Panc1 (cell line): ENCODE data around the gene JPH2. TPM values are rescaled to one million over a fixed set of nuclear protein-coding genes. Genes with fewer than 3 reads are reported as not detected.
A peak's percentile ranks its signal among the peaks of the same experiment; 100 is the strongest.

Source experiments
- ATAC-seq: fragments of 200-7000 bp; cut with Tn5 transposase; 2 replicates; pipeline ENCODE4 v1.9.1; 2020; ENCODE audit warnings: mild to moderate bottlenecking, moderate library complexity
- BruUV-seq: library from RNA; stranded (reverse); fragments of 400-500 nt; replicated peaks from 2 replicates; lab custom pipeline; 2021; lab: Mats Ljungman, UMichigan
- CTCF ChIA-PET: fragments of 300-600 bp; sonication (Branson Sonifier 250); formaldehyde crosslinking; loops from one replicate; lab custom pipeline; 2022; ENCODE audit warnings: antibody characterized with exemption; lab: Charles Lee
- POLR2A ChIA-PET: fragments of 300-600 bp; sonication (Branson Sonifier 250); formaldehyde crosslinking; loops from one replicate; lab custom pipeline; 2022; ENCODE audit warnings: antibody characterized with exemption; lab: Charles Lee
- DNase-seq: peaks from one replicate; pipeline ENCODE4 v3.0.0-alpha.2; 2010; ENCODE audit warnings: low read depth, low spot score
- H3K27ac ChIP-seq: 2 replicates; pipeline ENCODE4 v1.5.1; 2011; ENCODE audit warnings: mild to moderate bottlenecking, low read length, inconsistent platforms
- H3K27me3 ChIP-seq: fragments of 200-500 bp; sonication (Bioruptor generic); 2 replicates; pipeline ENCODE4 v1.6.0; 2014; ENCODE audit warnings: low read length, inconsistent platforms; ENCODE audit not compliant: control insufficient read depth, insufficient read depth
- H3K36me3 ChIP-seq: fragments of 200-500 bp; sonication (Bioruptor generic); 2 replicates; pipeline ENCODE4 v1.5.1; 2014; ENCODE audit warnings: inconsistent platforms, mild to moderate bottlenecking, low read length, moderate library complexity; ENCODE audit not compliant: control insufficient read depth, insufficient read depth
- H3K4me1 ChIP-seq: 2 replicates; pipeline ENCODE4 v1.5.1; 2011; ENCODE audit warnings: inconsistent platforms, mild to moderate bottlenecking, low read length, moderate library complexity; ENCODE audit not compliant: control insufficient read depth, insufficient read depth
- H3K4me3 ChIP-seq, 2 experiments: 2 replicates each; pipeline ENCODE4 v1.5.1; 2011 to 2012; ENCODE audit warnings: low read depth in 2 of 2, low read length in 2 of 2, mild to moderate bottlenecking in 2 of 2, inconsistent platforms in 1 of 2, moderate library complexity in 1 of 2
- H3K9me3 ChIP-seq: fragments of 200-500 bp; sonication (Bioruptor generic); 2 replicates; pipeline ENCODE4 v1.5.1; 2014; ENCODE audit warnings: low read depth, mild to moderate bottlenecking, inconsistent platforms, low read length, moderate library complexity; ENCODE audit not compliant: control insufficient read depth, insufficient read depth
- POLR2AphosphoS5 ChIP-seq: IDR thresholded peaks from 2 replicates; pipeline ENCODE4 v1.6.1; 2012; ENCODE audit warnings: mild to moderate bottlenecking, low read depth, low read length, moderate library complexity
- REST ChIP-seq, 2 experiments: IDR thresholded peaks; 2 replicates each; pipeline ENCODE4 v1.6.1; 2011 to 2012; ENCODE audit warnings: low read depth in 2 of 2, control low read depth in 1 of 2, low read length in 1 of 2, mild to moderate bottlenecking in 1 of 2, moderate library complexity in 1 of 2; ENCODE audit not compliant: insufficient read depth in 1 of 2
- SIN3A ChIP-seq: IDR thresholded peaks from 2 replicates; pipeline ENCODE4 v1.6.1; 2012; ENCODE audit warnings: low read depth, mild to moderate bottlenecking, low read length, moderate library complexity, borderline replicate concordance; ENCODE audit not compliant: insufficient read depth
- TCF7L2 ChIP-seq: IDR thresholded peaks from 2 replicates; pipeline ENCODE4 v1.6.1; 2011; ENCODE audit warnings: mild to moderate bottlenecking, low read depth, low read length, inconsistent platforms
- in situ Hi-C: cut with HindIII; loops from 2 replicates; pipeline ENCODE4 v1.10.0; 2016; ENCODE audit warnings: low sequenced_read_pairs, low pct_unique_long_range_greater_than_20kb
- intact Hi-C: fragments of 100-400 bp; cut with micrococcal nuclease; formaldehyde crosslinking; loops from one replicate; pipeline ENCODE4 v1.10.0; 2022; ENCODE audit not compliant: unreplicated experiment
- total RNA-seq: library from RNA; stranded (reverse); gene quantifications from one replicate; pipeline ENCODE4 v1.2.1, GENCODE V29; 2021; ENCODE audit not compliant: unreplicated experiment
- TF ChIP-seq, protein P1 (sequence below): fragments of 450-650 bp; IDR thresholded peaks from 2 replicates; pipeline ENCODE4 v1.5.1; 2017; ENCODE audit warnings: mild to moderate bottlenecking

The JPH2 gene
- total RNA-seq, 1 experiment from 2014 or later = 0.49 TPM

GRCh38 chr20:44070139-44070900, 116.7 kb downstream of the JPH2 start:
- CTCF ChIA-PET = no interaction called here
- no peak for ATAC-seq
- in situ Hi-C loops = no loop called here

DNA sequence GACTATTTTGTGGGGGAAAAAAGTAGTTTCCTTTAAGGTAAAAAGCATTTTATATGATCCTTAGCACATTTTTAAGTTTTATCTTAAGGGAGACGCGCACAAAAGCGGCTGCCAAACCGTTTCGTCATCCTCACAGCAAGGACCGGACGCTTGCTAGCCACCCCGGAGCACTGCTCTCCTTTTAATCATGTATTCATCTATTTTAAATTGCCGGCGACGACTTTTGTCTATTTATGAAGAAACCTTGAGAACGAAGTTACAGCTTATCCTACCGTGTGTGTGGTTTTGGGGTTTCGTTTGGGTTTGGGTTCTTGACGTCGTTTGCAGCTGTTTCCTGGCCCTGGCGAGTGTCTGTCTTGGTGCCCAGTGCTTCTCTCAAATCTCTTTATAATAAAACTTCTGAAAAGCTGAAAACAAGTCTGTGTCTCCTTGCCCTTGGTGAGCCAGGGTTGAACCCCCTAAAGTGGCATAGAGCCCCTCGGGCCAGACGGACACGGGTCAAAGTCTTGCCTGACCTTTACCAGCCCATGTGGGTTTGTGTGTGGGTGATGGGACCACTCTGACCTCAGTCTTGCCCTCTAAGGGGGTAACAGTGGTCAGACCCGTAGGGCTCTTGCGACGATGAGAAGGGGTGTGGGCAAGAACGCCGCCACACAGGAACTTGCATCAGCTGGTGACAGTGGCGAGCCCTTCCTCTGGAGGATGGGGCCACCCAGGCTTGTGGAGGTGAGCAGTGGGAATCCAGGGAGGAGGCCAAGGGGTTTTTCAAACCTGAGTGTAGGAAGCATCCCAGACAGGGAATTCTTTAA, 117.6 kb downstream of the JPH2 start:
- no peak overlapping the region for H3K4me3 ChIP-seq
- no peaks in the 10 kb centered on the region for H3K36me3 ChIP-seq
- BruUV-seq = TSS peak; percentile 92
- TF ChIP-seq REST (IDR thresholded peaks at IDR 0.05; ENCODE audit: insufficient read depth in 1 of 2, low read depth in 2 of 2, low read length in 1 of 2) (no peak), POLR2AphosphoS5 (no peak)
- TF ChIP-seq, protein P1, sequence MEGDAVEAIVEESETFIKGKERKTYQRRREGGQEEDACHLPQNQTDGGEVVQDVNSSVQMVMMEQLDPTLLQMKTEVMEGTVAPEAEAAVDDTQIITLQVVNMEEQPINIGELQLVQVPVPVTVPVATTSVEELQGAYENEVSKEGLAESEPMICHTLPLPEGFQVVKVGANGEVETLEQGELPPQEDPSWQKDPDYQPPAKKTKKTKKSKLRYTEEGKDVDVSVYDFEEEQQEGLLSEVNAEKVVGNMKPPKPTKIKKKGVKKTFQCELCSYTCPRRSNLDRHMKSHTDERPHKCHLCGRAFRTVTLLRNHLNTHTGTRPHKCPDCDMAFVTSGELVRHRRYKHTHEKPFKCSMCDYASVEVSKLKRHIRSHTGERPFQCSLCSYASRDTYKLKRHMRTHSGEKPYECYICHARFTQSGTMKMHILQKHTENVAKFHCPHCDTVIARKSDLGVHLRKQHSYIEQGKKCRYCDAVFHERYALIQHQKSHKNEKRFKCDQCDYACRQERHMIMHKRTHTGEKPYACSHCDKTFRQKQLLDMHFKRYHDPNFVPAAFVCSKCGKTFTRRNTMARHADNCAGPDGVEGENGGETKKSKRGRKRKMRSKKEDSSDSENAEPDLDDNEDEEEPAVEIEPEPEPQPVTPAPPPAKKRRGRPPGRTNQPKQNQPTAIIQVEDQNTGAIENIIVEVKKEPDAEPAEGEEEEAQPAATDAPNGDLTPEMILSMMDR = no peak
- in situ Hi-C loops (no loop called here), intact Hi-C loops (no loop called here)
- ATAC-seq = no peak
- H3K27me3 ChIP-seq = no peaks in the 10 kb centered on the region
- CTCF ChIA-PET = interaction anchor here (0.6 kb wide), 1 partner anchor 307 kb away, joined by 3 read pairs; no protein-coding TSS in a partner anchor
- no peak overlapping the region for H3K27ac ChIP-seq
- H3K4me1 ChIP-seq = peaks cover 10% of the 10 kb centered on the region
- POLR2A ChIA-PET = no interaction called here
- no peaks in the 10 kb centered on the region for H3K9me3 ChIP-seq
- no peak for DNase-seq

More at GRCh38 chr20:44070139-44070900, 116.7 kb downstream of the JPH2 start:
- H3K9me3 ChIP-seq = no peaks in the 10 kb centered on the region
- TF ChIP-seq SIN3A (no peak), REST (IDR thresholded peaks at IDR 0.05; ENCODE audit: insufficient read depth in 1 of 2, low read depth in 2 of 2, low read length in 1 of 2) (0 out of 4 replicates have a peak, but pooled peaks have one; percentile 25 to 52), POLR2AphosphoS5 (no peak), TCF7L2 (no peak)
- peaks cover 13% of the 10 kb centered on the region for H3K4me1 ChIP-seq
- POLR2A ChIA-PET = interaction anchor here (0.6 kb wide), 1 partner anchor 104 kb away, joined by 3 read pairs; no protein-coding TSS in a partner anchor
- no TSS peak for BruUV-seq
- intact Hi-C loops = no loop called here
- no peaks in the 10 kb centered on the region for H3K27me3 ChIP-seq
- no peak overlapping the region for H3K4me3 ChIP-seq
- no peak overlapping the region for H3K27ac ChIP-seq
- no peaks in the 10 kb centered on the region for H3K36me3 ChIP-seq
- no peak for DNase-seq
